Measurements from ENCODE around the gene KCNH1.

DNA sequence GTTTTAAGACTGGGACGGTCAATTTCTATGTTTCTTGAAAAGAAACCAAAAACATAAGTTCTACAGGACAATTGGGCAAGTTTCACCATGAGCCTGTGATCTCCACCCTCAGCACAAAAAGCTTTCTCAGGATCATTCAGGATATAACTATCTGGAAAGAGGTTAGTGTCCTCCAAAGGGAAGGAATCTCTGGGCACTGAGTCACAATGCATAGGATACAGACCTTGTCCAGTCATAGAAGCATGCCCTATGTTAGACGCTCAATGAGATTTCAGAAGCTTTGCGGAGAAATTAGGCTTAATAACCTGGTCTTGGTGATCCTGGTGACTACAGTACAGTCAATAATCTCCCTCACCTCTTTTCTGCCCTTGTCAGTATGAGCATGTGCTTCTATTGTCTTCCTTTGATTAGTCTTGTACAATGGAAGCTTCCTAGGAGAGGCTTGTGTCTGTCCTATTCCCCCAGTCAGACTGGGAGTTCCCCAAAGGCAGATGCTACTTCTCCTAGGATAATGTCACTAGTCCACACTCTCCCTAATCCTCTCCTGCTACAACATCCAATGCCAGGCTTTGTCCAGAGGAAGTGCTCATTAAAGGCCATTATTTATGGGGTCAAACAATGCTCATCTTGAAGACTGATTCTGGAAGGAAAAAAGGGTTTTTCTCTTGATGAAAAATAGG lies 97.4 kb downstream of the KCNH1 start:
- no peak for TF ChIP-seq CTCF (IDR thresholded peaks at IDR 0.05)
- TF ChIP-seq POLR2A (IDR thresholded peaks at IDR 0.05) = no peak

Data from lower leg skin (tissue), 3 donors.